ENCODE measurements around the gene CTBP1.

DNA sequence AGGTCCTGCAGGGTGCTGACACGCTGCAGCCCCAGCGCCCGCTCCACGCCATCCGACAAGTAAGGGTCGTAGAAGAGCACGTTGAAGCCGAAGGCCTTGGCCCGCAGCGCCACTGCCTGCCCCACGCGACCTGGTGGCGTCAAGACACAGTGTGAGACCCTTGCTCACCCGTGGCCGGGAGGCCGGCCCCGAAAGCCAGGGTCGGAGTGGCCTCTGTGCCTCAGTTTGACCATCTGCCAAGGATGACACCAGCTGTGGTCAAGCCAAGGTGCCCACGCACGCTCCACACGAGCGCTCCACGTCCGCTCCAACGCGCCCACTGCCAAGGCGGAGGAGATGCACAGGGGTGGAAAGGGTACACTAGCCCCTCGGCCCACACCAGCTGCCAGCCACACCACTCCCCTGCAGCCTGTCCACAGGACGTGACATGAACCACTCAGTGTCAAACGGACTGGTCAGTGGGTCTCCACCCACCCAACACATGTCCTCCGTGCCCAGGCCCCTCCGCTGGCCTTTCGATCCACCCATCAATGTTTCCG is 32.8 kb downstream of the CTBP1 start:
- TF ChIP-seq, protein P1, sequence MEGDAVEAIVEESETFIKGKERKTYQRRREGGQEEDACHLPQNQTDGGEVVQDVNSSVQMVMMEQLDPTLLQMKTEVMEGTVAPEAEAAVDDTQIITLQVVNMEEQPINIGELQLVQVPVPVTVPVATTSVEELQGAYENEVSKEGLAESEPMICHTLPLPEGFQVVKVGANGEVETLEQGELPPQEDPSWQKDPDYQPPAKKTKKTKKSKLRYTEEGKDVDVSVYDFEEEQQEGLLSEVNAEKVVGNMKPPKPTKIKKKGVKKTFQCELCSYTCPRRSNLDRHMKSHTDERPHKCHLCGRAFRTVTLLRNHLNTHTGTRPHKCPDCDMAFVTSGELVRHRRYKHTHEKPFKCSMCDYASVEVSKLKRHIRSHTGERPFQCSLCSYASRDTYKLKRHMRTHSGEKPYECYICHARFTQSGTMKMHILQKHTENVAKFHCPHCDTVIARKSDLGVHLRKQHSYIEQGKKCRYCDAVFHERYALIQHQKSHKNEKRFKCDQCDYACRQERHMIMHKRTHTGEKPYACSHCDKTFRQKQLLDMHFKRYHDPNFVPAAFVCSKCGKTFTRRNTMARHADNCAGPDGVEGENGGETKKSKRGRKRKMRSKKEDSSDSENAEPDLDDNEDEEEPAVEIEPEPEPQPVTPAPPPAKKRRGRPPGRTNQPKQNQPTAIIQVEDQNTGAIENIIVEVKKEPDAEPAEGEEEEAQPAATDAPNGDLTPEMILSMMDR (conservative IDR thresholded peaks at IDR 0.05; ENCODE audit: low read depth, low read length) = no peak
- no peak for TF ChIP-seq EZH2 (IDR thresholded peaks at IDR 0.05; ENCODE audit: borderline replicate concordance, low read depth, low read length, poor library complexity, severe bottlenecking)

Data from A673 (cell line).